Measurements from ENCODE around the gene TRIM72.
"Not testable (repeated sequence)": the region's sequence is repeated elsewhere in the genome, so short reads cannot be mapped to it uniquely, and the experiment has no call there.

Gene TRIM72

GRCh38 chr16:31271621-31272190, 57.8 kb downstream of the TRIM72 start:
- TF ChIP-seq CTCF (IDR thresholded peaks at IDR 0.05; ENCODE audit: extremely low read depth, missing control alignments), result no peak

GRCh38 chr16:31273187-31273586, 59.3 kb downstream of the TRIM72 start:
- no peak for DNase-seq (ENCODE audit: low spot score)
- no peak for TF ChIP-seq CTCF (IDR thresholded peaks at IDR 0.05; ENCODE audit: extremely low read depth, missing control alignments)

More at GRCh38 chr16:31271621-31272190, 57.8 kb downstream of the TRIM72 start:
- DNase-seq (ENCODE audit: low spot score), result no peak

- no peak for TF ChIP-seq CTCF (IDR thresholded peaks at IDR 0.05; ENCODE audit: extremely low read depth, missing control alignments)
- DNase-seq (ENCODE audit: low spot score), result no peak
Measured at GRCh38 chr16:31273676-31274075, 59.8 kb downstream of the TRIM72 start.

GRCh38 chr16:31274831-31275816, 61.2 kb downstream of the TRIM72 start:
- DNase-seq (ENCODE audit: low spot score), result no peak
- TF ChIP-seq CTCF (IDR thresholded peaks at IDR 0.05; ENCODE audit: extremely low read depth, missing control alignments), result no peak

- DNase-seq (ENCODE audit: low spot score), result no peak
- TF ChIP-seq CTCF (IDR thresholded peaks at IDR 0.05; ENCODE audit: extremely low read depth, missing control alignments), result no peak
Measured at GRCh38 chr16:31276600-31276999, 62.7 kb downstream of the TRIM72 start.

- no peak for DNase-seq (ENCODE audit: low spot score)
- no peak for TF ChIP-seq CTCF (IDR thresholded peaks at IDR 0.05; ENCODE audit: extremely low read depth, missing control alignments)
Measured at GRCh38 chr16:31277659-31278260, 63.8 kb downstream of the TRIM72 start.

GRCh38 chr16:31278853-31279252, 64.9 kb downstream of the TRIM72 start:
- DNase-seq (ENCODE audit: low spot score), result not testable (repeated sequence)
